Measurements from ENCODE around the gene KRTAP10-10. TPM values are rescaled to one million over a fixed set of nuclear protein-coding genes. Genes with fewer than 3 reads are reported as not detected.
"Not testable (repeated sequence)": the region's sequence is repeated elsewhere in the genome, so short reads cannot be mapped to it uniquely, and the experiment has no call there.

KRTAP10-10 gene
- total and polyA plus RNA-seq, 2 donors (not counting 1 experiment from before 2014, with no cell fraction given): not detected

- Histone ChIP-seq H3K36me3 (ENCODE audit: control insufficient read depth, insufficient read depth, low read length) (no peaks in the 10 kb centered on the region), H3K4me2 (ENCODE audit: extremely low read depth, insufficient read depth, low read length) (no peak overlapping the region), H2AFZ (ENCODE audit: low read length) (no peak overlapping the region), H3K9me3 (ENCODE audit: control insufficient read depth, insufficient read depth, low read depth, low read length) (no peaks in the 10 kb centered on the region), H3K27ac (ENCODE audit: insufficient read depth, low read length) (no peak overlapping the region), H3K4me3 (replicated peaks in 1 of 4; ENCODE audit: control extremely low read depth in 1 of 4, insufficient read depth in 1 of 4, low read depth in 3 of 4, low read length in 4 of 4) (no peak overlapping the region), H3K27me3 (ENCODE audit: control insufficient read depth, insufficient read depth, low read length) (no peaks in the 10 kb centered on the region), H3K4me1 (ENCODE audit: control insufficient read depth, extremely low read depth, insufficient read depth, low read length) (no peaks in the 10 kb centered on the region), H4K20me1 (ENCODE audit: control insufficient read depth, extremely low read depth, insufficient read depth, low read length) (no peaks in the 10 kb centered on the region), H3K79me2 (ENCODE audit: control insufficient read depth, insufficient read depth, low read length) (no peaks in the 10 kb centered on the region), H3K9ac (ENCODE audit: insufficient read depth, low read length) (no peak overlapping the region)
- no peak for DNase-seq (ENCODE audit: low read depth in 2 of 2)
- TF ChIP-seq EZH2 (IDR thresholded peaks at IDR 0.05; ENCODE audit: low read length, missing control alignments) (no peak), CTCF (conservative IDR thresholded peaks at IDR 0.05 in 1 of 2, IDR thresholded peaks at IDR 0.05 in 1 of 2; ENCODE audit: low read depth in 1 of 2, low read length in 2 of 2) (no peak)
Observed at GRCh38 chr21:44636209-44637017, 743 bp upstream of the KRTAP10-10 start.

GRCh38 chr21:44637851-44638348 lies 744 bp downstream of the KRTAP10-10 start:
- not testable (repeated sequence) for H3K4me2 ChIP-seq (ENCODE audit: extremely low read depth, insufficient read depth, low read length); H3K4me1 ChIP-seq (ENCODE audit: control insufficient read depth, extremely low read depth, insufficient read depth, low read length); H3K27me3 ChIP-seq (ENCODE audit: control insufficient read depth, insufficient read depth, low read length); H3K79me2 ChIP-seq (ENCODE audit: control insufficient read depth, insufficient read depth, low read length); H3K36me3 ChIP-seq (ENCODE audit: control insufficient read depth, insufficient read depth, low read length); H2AFZ ChIP-seq (ENCODE audit: low read length); H4K20me1 ChIP-seq (ENCODE audit: control insufficient read depth, extremely low read depth, insufficient read depth, low read length); H3K9me3 ChIP-seq (ENCODE audit: control insufficient read depth, insufficient read depth, low read depth, low read length); H3K9ac ChIP-seq (ENCODE audit: insufficient read depth, low read length); H3K4me3 ChIP-seq (replicated peaks in 1 of 4; ENCODE audit: control extremely low read depth in 1 of 4, insufficient read depth in 1 of 4, low read depth in 3 of 4, low read length in 4 of 4); DNase-seq (ENCODE audit: low read depth in 2 of 2); H3K27ac ChIP-seq (ENCODE audit: insufficient read depth, low read length)

- H3K4me1 ChIP-seq (ENCODE audit: control insufficient read depth, extremely low read depth, insufficient read depth, low read length); H3K79me2 ChIP-seq (ENCODE audit: control insufficient read depth, insufficient read depth, low read length); H3K36me3 ChIP-seq (ENCODE audit: control insufficient read depth, insufficient read depth, low read length); H3K27ac ChIP-seq (ENCODE audit: insufficient read depth, low read length); DNase-seq (ENCODE audit: low read depth in 2 of 2); H4K20me1 ChIP-seq (ENCODE audit: control insufficient read depth, extremely low read depth, insufficient read depth, low read length); H3K9me3 ChIP-seq (ENCODE audit: control insufficient read depth, insufficient read depth, low read depth, low read length); H3K4me3 ChIP-seq (replicated peaks in 1 of 4; ENCODE audit: control extremely low read depth in 1 of 4, insufficient read depth in 1 of 4, low read depth in 3 of 4, low read length in 4 of 4); H3K4me2 ChIP-seq (ENCODE audit: extremely low read depth, insufficient read depth, low read length); H3K9ac ChIP-seq (ENCODE audit: insufficient read depth, low read length); H3K27me3 ChIP-seq (ENCODE audit: control insufficient read depth, insufficient read depth, low read length); H2AFZ ChIP-seq (ENCODE audit: low read length): not testable (repeated sequence)
Observed at GRCh38 chr21:44638506-44639330, 1.6 kb downstream of the KRTAP10-10 start.

All from fibroblast of lung (primary cell).